Measurements from ENCODE around the gene CARM1.

Gene CARM1

GRCh38 chr19:10894911-10895213 lies 23.5 kb downstream of the CARM1 start:
- Histone ChIP-seq H3K36me3 (replicated peaks; ENCODE audit: insufficient read depth, low read length) (no peaks in the 10 kb centered on the region), H3K4me1 (ENCODE audit: low read length) (no peaks in the 10 kb centered on the region), H4K20me1 (ENCODE audit: insufficient read depth, low read length) (no peaks in the 10 kb centered on the region), H2AFZ (ENCODE audit: low read length) (no peak overlapping the region), H3K79me2 (ENCODE audit: low read length) (peaks cover 57% of the 10 kb centered on the region), H3K9me2 (replicated peaks; ENCODE audit: insufficient read depth, low read length) (no peaks in the 10 kb centered on the region), H3K9me3 (replicated peaks; ENCODE audit: insufficient read depth, low read length) (no peaks in the 10 kb centered on the region), H3K4me2 (ENCODE audit: low read depth, low read length) (no peak overlapping the region), H3K9ac (ENCODE audit: low read length) (no peak overlapping the region), H3K27me3 (replicated peaks; ENCODE audit: insufficient read depth, low read length) (no peaks in the 10 kb centered on the region), H3K27ac (ENCODE audit: low read length) (no peak overlapping the region), H3K4me3 (ENCODE audit: low read length) (no peak overlapping the region), H3F3A (ENCODE audit: insufficient read depth, low read length) (no peaks in the 10 kb centered on the region)
- TF ChIP-seq EZH2 (optimal IDR thresholded peaks at IDR 0.05; ENCODE audit: low read depth, low read length) (no peak), EZH2phosphoT487 (IDR thresholded peaks at IDR 0.05; ENCODE audit: low read length) (no peak)
- TF ChIP-seq, protein P1, sequence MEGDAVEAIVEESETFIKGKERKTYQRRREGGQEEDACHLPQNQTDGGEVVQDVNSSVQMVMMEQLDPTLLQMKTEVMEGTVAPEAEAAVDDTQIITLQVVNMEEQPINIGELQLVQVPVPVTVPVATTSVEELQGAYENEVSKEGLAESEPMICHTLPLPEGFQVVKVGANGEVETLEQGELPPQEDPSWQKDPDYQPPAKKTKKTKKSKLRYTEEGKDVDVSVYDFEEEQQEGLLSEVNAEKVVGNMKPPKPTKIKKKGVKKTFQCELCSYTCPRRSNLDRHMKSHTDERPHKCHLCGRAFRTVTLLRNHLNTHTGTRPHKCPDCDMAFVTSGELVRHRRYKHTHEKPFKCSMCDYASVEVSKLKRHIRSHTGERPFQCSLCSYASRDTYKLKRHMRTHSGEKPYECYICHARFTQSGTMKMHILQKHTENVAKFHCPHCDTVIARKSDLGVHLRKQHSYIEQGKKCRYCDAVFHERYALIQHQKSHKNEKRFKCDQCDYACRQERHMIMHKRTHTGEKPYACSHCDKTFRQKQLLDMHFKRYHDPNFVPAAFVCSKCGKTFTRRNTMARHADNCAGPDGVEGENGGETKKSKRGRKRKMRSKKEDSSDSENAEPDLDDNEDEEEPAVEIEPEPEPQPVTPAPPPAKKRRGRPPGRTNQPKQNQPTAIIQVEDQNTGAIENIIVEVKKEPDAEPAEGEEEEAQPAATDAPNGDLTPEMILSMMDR (IDR thresholded peaks at IDR 0.05; ENCODE audit: low read length): no peak
- no peak for DNase-seq

DNA sequence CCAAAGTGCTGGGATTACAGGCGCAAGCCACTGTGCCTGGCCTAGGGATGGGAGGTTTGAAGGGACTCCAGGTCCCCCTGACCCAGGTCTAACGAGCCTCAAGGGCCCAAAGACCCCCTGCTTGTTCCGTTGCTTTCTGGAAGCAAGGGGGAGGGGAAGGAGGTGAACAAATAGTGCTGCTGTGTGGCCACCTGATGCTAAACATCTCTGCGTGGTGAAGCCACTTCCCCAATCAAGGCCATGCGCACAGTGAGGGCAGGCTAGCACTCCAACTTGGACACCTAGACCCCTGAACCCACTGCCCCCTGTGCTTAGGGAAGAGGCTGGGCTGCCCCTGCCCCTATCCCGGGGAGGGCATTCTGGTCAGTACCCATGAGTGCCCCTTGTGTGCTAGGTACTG lies 24.0 kb downstream of the CARM1 start:
- Histone ChIP-seq H3K9me2 (replicated peaks; ENCODE audit: insufficient read depth, low read length) (no peaks in the 10 kb centered on the region), H3K9ac (ENCODE audit: low read length) (no peak overlapping the region), H3K27me3 (replicated peaks; ENCODE audit: insufficient read depth, low read length) (no peaks in the 10 kb centered on the region), H3K4me2 (ENCODE audit: low read depth, low read length) (no peak overlapping the region), H3K9me3 (replicated peaks; ENCODE audit: insufficient read depth, low read length) (no peaks in the 10 kb centered on the region), H3K36me3 (replicated peaks; ENCODE audit: insufficient read depth, low read length) (no peaks in the 10 kb centered on the region), H4K20me1 (ENCODE audit: insufficient read depth, low read length) (no peaks in the 10 kb centered on the region), H3F3A (ENCODE audit: insufficient read depth, low read length) (no peaks in the 10 kb centered on the region), H3K4me1 (ENCODE audit: low read length) (no peaks in the 10 kb centered on the region), H3K4me3 (ENCODE audit: low read length) (no peak overlapping the region), H2AFZ (ENCODE audit: low read length) (no peak overlapping the region), H3K79me2 (ENCODE audit: low read length) (peaks cover 62% of the 10 kb centered on the region), H3K27ac (ENCODE audit: low read length) (no peak overlapping the region)
- DNase-seq: no peak
- TF ChIP-seq EZH2phosphoT487 (IDR thresholded peaks at IDR 0.05; ENCODE audit: low read length): no peak
- TF ChIP-seq, protein P1 (IDR thresholded peaks at IDR 0.05; ENCODE audit: low read length): no peak

DNA sequence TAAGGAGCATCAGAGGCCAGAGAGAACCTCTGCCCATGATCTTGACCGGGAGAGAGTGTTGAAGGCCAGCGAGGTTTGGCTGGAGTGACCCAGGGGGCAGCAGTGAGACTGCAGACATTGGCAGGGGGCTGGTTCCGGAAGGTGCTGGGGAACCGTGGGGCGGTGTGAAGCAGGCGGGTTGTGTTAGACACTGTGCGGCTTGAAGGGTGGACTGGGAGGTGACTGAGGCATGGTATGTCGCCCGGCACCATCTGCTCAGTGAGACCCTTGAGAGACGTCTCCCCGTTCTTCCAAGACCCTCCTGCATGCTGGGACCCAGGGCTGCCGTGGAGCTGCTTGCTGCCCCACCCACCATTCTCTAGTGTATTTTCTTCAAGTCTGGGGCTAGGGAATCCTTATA lies 24.6 kb downstream of the CARM1 start:
- no peak overlapping the region for H3K27ac ChIP-seq (ENCODE audit: low read length)
- peaks cover 61% of the 10 kb centered on the region for H3K79me2 ChIP-seq (ENCODE audit: low read length)
- H4K20me1 ChIP-seq (ENCODE audit: insufficient read depth, low read length): no peaks in the 10 kb centered on the region
- no peak for DNase-seq
- no peak overlapping the region for H2AFZ ChIP-seq (ENCODE audit: low read length)
- H3K4me2 ChIP-seq (ENCODE audit: low read depth, low read length): no peak overlapping the region
- no peak for TF ChIP-seq EZH2 (optimal IDR thresholded peaks at IDR 0.05; ENCODE audit: low read depth, low read length)
- no peak for TF ChIP-seq EZH2phosphoT487 (IDR thresholded peaks at IDR 0.05; ENCODE audit: low read length)
- TF ChIP-seq, protein P1 (IDR thresholded peaks at IDR 0.05; ENCODE audit: low read length): no peak
- no peak overlapping the region for H3K4me3 ChIP-seq (ENCODE audit: low read length)
- no peaks in the 10 kb centered on the region for H3K9me2 ChIP-seq (replicated peaks; ENCODE audit: insufficient read depth, low read length)
- H3K36me3 ChIP-seq (replicated peaks; ENCODE audit: insufficient read depth, low read length): no peaks in the 10 kb centered on the region
- no peaks in the 10 kb centered on the region for H3F3A ChIP-seq (ENCODE audit: insufficient read depth, low read length)
- H3K4me1 ChIP-seq (ENCODE audit: low read length): no peaks in the 10 kb centered on the region
- no peaks in the 10 kb centered on the region for H3K9me3 ChIP-seq (replicated peaks; ENCODE audit: insufficient read depth, low read length)
- no peak overlapping the region for H3K9ac ChIP-seq (ENCODE audit: low read length)
- H3K27me3 ChIP-seq (replicated peaks; ENCODE audit: insufficient read depth, low read length): no peaks in the 10 kb centered on the region

Measured in MM.1S (cell line).